Measurements from ENCODE around the gene ANXA4. TPM values are rescaled to one million over a fixed set of nuclear protein-coding genes. Genes with fewer than 3 reads are reported as not detected.
"Not testable (repeated sequence)": the region's sequence is repeated elsewhere in the genome, so short reads cannot be mapped to it uniquely, and the experiment has no call there.

Gene ANXA4
- total RNA-seq, 1 experiment from 2014 or later: 18.2 TPM

DNA sequence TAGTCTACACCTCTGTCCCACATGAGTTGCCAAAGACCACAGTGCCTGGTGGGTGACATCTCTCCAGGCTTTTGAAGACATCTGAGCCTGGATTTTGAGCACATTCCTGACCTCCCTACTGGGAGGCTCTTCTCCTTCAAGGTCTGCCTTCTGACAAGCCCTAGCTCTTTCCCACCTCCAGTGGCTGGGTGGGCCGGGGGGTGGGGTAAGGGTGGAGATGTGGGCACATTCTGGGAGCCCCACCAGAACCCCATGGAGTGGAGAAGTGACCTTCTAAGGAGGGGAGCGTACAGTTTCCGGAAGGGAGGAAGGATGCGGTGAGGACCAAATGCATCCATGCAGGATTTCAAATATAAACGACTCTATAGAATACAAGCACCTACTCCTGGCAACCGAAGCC, 27.9 kb upstream of the ANXA4 start:
- Histone ChIP-seq H3K4me3 (no peak overlapping the region), H3K36me3 (no peaks in the 10 kb centered on the region), H3K4me1 (replicated peaks) (peaks cover 55% of the 10 kb centered on the region), H3K27ac (no peak overlapping the region), H3K9me3 (replicated peaks) (no peaks in the 10 kb centered on the region), H3K27me3 (replicated peaks) (no peaks in the 10 kb centered on the region)
- DNase-seq (ENCODE audit: low read depth in 1 of 2, low spot score in 2 of 2): no peak

DNA sequence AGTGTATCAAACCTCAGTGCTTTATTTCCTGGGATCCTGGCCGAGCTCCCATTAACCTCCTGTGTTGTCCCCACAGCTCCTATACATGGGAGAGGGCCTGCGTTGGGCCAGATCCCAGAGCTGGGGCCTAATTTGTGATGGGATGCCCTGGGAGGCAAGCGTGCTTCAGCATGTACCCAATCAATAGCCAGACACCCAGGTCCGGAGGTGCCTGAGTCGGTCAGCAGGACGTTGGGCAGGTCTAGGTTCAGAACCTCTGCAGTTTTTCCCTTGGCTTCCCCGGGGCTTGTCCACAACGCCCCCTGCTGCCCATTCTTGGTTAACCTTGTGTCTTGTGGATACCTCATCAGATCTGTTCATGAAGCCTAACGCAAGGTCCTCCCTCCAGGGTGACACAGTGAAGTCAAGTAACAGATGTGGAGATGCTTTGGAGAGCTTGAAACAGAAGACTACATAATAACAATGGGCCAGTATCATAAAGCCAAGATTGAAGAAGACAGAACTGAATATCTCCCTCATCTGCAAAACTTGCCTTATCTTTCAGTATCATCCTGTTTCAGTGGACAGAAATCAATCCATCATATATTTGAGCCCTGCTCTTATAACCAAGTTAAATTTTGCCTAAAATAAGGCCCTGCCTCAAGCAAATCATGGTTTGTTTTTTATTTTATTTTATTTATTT, 27.3 kb upstream of the ANXA4 start:
- not testable (repeated sequence) for H3K9me3 ChIP-seq (replicated peaks); H3K36me3 ChIP-seq; H3K27ac ChIP-seq; H3K4me3 ChIP-seq; H3K27me3 ChIP-seq (replicated peaks)
- DNase-seq (ENCODE audit: low read depth in 1 of 2, low spot score in 2 of 2): peak; percentile 71 to 84
- peaks cover 48% of the 10 kb centered on the region for H3K4me1 ChIP-seq (replicated peaks)

DNA sequence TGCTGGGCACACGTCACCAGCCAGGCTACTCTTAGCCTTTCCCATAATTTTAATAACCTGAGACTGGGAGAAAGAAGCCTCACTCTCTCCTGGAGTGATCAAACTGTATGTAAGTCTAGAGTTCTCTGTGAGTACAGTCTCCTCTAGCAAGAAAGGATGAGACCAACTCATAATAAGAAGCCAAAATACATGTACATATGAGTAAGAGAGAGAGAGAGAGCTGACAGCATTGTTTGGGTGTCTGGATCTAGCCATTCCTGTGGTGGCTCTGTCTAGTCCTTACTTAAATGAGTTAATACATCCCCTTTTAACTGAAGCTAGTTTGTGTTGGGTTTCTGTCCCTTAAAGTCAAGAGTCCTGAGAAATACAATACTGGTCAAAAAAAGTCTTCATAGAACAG, 26.0 kb upstream of the ANXA4 start:
- Histone ChIP-seq H3K36me3 (no peaks in the 10 kb centered on the region), H3K9me3 (replicated peaks) (no peaks in the 10 kb centered on the region), H3K27me3 (replicated peaks) (no peaks in the 10 kb centered on the region), H3K4me1 (replicated peaks) (peaks cover 43% of the 10 kb centered on the region), H3K4me3 (no peak overlapping the region), H3K27ac (no peak overlapping the region)
- no peak for DNase-seq (ENCODE audit: low read depth in 1 of 2, low spot score in 2 of 2)

DNA sequence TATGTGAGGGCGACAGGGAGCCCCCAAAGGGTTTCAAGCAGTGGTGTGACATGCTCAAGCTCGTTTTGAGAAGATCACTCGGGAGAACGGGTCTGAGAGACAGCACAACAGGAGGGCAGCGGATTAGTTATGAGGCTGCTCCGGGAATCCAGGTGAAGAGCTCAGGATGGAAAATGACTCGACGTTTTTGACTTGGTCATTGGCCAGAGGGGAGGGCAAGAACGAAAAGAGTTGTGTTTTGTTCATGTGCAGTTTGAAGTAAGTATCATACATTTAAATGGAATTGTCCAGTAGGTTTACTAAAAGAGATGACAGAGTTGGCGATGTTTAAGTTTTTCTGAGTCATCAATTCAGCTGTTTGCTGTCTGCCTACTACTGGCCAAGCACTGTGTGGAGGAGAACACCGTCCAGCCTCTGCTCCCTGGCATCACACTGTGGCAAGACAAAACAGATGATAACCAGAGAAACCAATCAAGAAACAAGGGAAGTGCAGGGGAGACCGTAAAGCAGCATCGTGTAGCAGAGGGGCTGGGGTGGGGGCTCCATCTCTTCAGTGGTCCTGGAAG, 25.3 kb upstream of the ANXA4 start:
- Histone ChIP-seq H3K4me3 (no peak overlapping the region), H3K27ac (no peak overlapping the region), H3K4me1 (replicated peaks) (peaks cover 41% of the 10 kb centered on the region), H3K27me3 (replicated peaks) (no peaks in the 10 kb centered on the region), H3K36me3 (no peaks in the 10 kb centered on the region), H3K9me3 (replicated peaks) (no peaks in the 10 kb centered on the region)
- DNase-seq (ENCODE audit: low read depth in 1 of 2, low spot score in 2 of 2): peak in 1 of 2 experiments; percentile 30

DNA sequence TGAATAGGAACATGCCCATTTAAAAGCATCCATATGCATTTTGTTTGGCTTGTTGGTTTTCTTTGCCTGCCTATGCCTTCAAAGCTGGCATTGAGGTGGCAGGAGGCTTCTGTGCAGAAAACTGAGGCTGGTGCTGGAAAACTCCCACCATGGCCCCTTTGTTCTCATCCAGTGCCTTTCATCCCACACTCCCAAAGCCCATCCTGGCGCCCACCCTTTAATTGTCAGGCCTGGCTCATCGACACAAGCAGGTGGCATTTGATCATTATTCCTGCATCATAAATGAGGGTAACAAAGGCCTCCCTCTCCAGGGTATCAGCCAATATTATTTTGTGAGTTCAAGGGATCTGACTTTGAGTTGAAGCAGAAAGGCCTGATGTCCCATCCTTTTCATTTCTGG, 24.7 kb upstream of the ANXA4 start:
- Histone ChIP-seq H3K9me3 (replicated peaks) (no peaks in the 10 kb centered on the region), H3K4me3 (no peak overlapping the region), H3K36me3 (no peaks in the 10 kb centered on the region), H3K27me3 (replicated peaks) (no peaks in the 10 kb centered on the region), H3K4me1 (replicated peaks) (peaks cover 36% of the 10 kb centered on the region), H3K27ac (no peak overlapping the region)
- no peak for DNase-seq (ENCODE audit: low read depth in 1 of 2, low spot score in 2 of 2)

DNA sequence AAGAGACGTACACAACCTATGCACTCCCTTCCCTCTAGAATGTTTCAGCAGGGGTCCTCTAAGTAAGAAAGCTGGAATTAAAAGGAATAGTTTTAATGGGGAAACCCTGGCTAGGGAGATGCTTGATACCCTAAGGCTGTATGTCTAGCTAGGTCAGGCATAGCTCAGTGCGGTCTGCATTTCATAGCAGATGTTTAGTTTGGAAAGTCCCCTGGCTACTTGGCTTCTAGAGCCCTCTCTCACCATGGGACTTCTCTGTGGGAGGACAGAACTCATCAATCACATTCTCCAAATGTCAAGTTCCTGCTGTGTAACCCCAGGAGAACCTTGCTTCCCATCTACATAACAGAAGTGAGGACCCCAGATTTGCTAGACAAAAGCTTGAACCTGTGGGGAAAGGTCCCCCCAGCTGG, 24.1 kb upstream of the ANXA4 start:
- H3K27ac ChIP-seq: no peak overlapping the region
- H3K27me3 ChIP-seq (replicated peaks): no peaks in the 10 kb centered on the region
- no peak for DNase-seq (ENCODE audit: low read depth in 1 of 2, low spot score in 2 of 2)
- H3K9me3 ChIP-seq (replicated peaks): no peaks in the 10 kb centered on the region
- no peaks in the 10 kb centered on the region for H3K36me3 ChIP-seq
- no peak overlapping the region for H3K4me3 ChIP-seq
- peaks cover 29% of the 10 kb centered on the region for H3K4me1 ChIP-seq (replicated peaks)

DNA sequence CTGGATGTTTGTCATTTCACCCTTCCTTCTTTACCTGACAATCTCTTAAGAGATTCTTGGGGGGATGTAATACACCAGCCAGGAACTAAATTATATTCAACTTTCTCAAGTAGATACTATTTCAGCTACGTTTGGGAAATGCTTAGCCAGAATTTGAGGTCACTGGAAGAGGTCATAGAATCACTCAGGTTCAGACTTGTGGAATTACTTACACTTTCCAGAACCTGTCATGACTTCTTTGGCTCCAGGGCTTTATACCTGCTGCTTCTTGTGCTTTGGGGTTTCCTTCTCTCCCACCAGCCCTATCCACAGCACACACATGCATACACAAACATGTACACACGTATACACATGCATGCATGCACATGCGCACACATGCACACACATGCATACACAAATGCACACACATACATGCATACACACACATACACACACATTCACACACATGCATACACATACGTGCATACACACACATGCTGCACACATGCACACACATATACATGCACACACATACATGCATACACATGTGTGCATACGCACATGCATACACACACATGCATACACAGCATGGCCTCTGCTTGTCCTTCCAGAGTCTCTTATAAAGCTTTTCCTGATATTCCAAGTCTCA, 23.5 kb upstream of the ANXA4 start:
- H3K27ac ChIP-seq: no peak overlapping the region
- no peak for DNase-seq (ENCODE audit: low read depth in 1 of 2, low spot score in 2 of 2)
- no peaks in the 10 kb centered on the region for H3K36me3 ChIP-seq
- H3K4me3 ChIP-seq: no peak overlapping the region
- H3K4me1 ChIP-seq (replicated peaks): peaks cover 24% of the 10 kb centered on the region
- no peaks in the 10 kb centered on the region for H3K27me3 ChIP-seq (replicated peaks)
- no peaks in the 10 kb centered on the region for H3K9me3 ChIP-seq (replicated peaks)

DNA sequence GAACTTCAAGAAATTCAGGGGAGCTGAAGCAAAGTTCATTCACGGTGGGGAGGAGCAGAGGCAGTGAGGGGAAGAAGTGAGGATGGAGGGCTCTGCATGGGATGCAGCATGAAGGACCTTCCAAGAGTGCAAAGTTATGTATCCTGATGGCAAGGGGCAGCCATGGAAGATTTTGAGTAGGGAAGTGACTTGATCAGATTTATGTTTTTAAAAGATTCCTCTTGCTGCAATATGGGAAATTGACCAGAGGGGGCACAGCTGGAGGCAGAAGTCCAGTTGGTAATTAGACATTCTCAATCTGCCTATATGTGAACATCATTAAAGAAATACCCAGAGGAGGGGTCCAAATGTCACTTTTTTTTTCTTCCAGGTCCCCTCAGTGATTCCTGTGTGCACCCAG, 21.5 kb upstream of the ANXA4 start:
- DNase-seq (ENCODE audit: low read depth in 1 of 2, low spot score in 2 of 2): no peak
- Histone ChIP-seq H3K36me3 (no peaks in the 10 kb centered on the region), H3K4me3 (no peak overlapping the region), H3K4me1 (replicated peaks) (peaks cover 21% of the 10 kb centered on the region), H3K27me3 (replicated peaks) (no peaks in the 10 kb centered on the region), H3K27ac (no peak overlapping the region), H3K9me3 (replicated peaks) (no peaks in the 10 kb centered on the region)

DNA sequence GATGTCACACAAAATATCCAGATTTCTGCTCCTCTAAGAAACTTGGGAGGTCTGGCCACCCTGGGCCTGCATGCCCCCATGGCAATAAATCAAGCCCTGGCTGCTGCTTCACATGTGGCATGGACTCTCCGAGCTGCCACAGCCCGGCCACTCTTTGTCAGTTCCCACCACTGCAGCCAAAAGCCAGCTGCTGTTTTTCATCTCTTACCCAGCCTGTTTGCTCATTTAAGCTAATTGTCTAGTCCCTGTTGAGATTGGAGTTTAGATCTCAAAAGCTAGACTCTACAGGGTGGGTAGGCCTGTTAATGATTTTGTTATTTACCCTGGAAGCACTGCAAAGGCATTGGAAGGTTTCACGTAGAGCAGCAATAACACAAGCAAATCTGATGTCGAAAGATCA, 20.9 kb upstream of the ANXA4 start:
- no peak overlapping the region for H3K27ac ChIP-seq
- no peaks in the 10 kb centered on the region for H3K27me3 ChIP-seq (replicated peaks)
- no peak overlapping the region for H3K4me3 ChIP-seq
- no peaks in the 10 kb centered on the region for H3K36me3 ChIP-seq
- no peak for DNase-seq (ENCODE audit: low read depth in 1 of 2, low spot score in 2 of 2)
- H3K9me3 ChIP-seq (replicated peaks): no peaks in the 10 kb centered on the region
- H3K4me1 ChIP-seq (replicated peaks): peaks cover 21% of the 10 kb centered on the region

DNA sequence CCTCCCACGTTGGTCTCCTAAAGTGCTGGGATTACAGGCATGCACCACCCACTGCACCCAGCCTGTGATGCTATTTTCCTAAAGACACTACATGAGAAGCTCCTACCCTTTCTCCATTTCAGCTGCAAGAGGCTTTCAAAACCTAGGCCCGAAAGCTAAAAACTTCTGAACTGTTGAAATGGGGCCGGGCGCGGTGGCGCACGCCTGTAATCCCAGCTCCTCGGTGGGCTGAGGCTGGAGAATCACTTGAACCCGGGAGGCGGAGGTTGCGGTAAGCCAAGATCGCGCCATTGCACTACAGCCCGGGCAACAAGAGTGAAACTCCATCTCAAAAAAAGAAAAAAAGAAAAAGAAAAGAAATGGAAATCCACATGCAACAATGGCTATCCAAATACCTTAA, 18.1 kb upstream of the ANXA4 start:
- H3K9me3 ChIP-seq (replicated peaks): no peaks in the 10 kb centered on the region
- H3K4me1 ChIP-seq (replicated peaks): peaks cover 12% of the 10 kb centered on the region
- no peaks in the 10 kb centered on the region for H3K36me3 ChIP-seq
- H3K4me3 ChIP-seq: no peak overlapping the region
- no peak overlapping the region for H3K27ac ChIP-seq
- DNase-seq (ENCODE audit: low read depth in 1 of 2, low spot score in 2 of 2): no peak
- H3K27me3 ChIP-seq (replicated peaks): no peaks in the 10 kb centered on the region

DNA sequence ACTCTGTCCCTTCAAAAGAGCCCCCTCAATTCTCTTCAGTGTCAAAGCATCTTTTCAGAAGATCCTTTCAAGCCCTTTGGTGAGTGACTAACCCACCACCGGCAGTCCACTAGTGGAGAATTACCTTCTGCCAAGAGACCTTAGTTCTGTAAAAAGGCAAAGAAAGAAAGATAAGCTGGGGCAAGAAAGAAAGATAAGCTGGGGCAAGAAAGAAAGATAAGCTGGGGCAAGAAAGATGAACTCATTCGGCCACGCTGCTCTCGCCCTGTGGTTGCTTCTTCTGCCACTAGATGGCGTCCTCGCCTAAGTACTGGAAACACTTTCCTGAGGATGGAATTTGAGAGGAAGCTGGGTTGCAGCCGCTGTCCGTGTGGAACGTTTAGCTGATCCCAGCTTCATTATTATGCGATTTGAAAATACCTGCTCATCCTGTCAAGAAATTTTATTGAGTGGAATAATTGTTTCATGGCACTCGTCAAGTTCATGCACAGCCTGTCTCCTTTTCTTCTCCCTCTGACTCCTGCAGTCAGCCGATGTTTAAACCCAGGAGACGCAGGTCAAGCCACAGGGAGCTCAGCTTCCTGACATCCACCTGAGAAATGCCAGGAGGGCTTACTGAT, 17.3 kb upstream of the ANXA4 start:
- H3K27me3 ChIP-seq (replicated peaks): no peaks in the 10 kb centered on the region
- no peaks in the 10 kb centered on the region for H3K36me3 ChIP-seq
- DNase-seq (ENCODE audit: low read depth in 1 of 2, low spot score in 2 of 2): peak; percentile 80 to 84
- no peak overlapping the region for H3K27ac ChIP-seq
- H3K4me1 ChIP-seq (replicated peaks): peaks cover 12% of the 10 kb centered on the region
- no peak overlapping the region for H3K4me3 ChIP-seq
- H3K9me3 ChIP-seq (replicated peaks): no peaks in the 10 kb centered on the region

DNA sequence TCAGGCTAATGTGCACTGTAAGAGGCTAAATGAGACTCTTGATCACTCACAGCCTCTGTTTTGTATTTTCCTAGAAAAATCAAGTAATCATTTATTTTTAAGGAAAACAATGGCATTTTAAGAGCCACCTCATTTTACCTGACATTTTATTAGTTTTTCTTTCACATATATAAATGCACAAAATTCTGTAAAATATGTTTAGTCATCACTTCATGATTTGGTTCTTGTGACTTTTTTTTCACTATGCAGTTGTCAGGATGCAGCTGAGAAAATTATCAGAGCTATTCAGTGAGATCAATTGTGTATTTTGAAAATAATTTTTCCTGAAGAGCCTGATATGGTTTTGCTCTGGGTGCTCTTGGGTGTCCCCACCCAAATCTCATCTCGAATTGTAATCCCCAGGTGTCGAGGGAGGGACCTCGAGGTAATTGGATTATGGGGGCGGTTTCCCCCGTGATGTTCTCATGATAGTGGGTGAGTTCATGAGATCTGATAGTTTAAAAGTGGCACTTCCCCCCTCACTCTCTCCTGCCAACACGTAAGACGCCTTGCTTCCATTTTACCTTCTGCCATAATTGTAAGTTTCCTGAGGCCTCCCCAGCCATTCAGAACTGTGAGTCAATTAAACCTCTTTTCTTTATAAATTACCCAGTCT, 16.1 kb upstream of the ANXA4 start:
- Histone ChIP-seq H3K4me1 (replicated peaks) (peaks cover 6% of the 10 kb centered on the region), H3K27ac (no peak overlapping the region), H3K27me3 (replicated peaks) (no peaks in the 10 kb centered on the region), H3K36me3 (no peaks in the 10 kb centered on the region), H3K4me3 (no peak overlapping the region), H3K9me3 (replicated peaks) (no peaks in the 10 kb centered on the region)
- DNase-seq (ENCODE audit: low read depth in 1 of 2, low spot score in 2 of 2): no peak

DNA sequence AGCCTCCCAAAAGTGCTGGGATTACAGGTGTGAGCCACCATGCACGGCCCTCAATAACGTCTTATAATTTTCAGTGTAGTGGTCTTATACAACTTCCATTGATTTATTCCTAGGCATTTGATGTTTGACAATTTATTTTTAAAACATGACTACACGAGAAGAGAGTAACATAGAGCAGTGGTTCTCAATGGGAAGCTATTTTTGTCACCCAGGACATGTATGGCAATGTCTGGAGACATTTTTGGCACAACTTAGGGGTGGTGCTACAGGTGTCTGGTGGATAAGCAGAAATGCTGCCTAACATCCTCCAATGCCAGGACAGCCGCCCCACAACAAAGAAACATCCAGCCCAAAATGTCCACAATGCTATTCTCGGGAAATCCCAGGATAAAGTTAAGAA, 12.7 kb upstream of the ANXA4 start:
- H3K27ac ChIP-seq: no peak overlapping the region
- no peaks in the 10 kb centered on the region for H3K27me3 ChIP-seq (replicated peaks)
- H3K36me3 ChIP-seq: no peaks in the 10 kb centered on the region
- no peaks in the 10 kb centered on the region for H3K9me3 ChIP-seq (replicated peaks)
- DNase-seq (ENCODE audit: low read depth in 1 of 2, low spot score in 2 of 2): no peak
- no peak overlapping the region for H3K4me3 ChIP-seq
- no peaks in the 10 kb centered on the region for H3K4me1 ChIP-seq (replicated peaks)

DNA sequence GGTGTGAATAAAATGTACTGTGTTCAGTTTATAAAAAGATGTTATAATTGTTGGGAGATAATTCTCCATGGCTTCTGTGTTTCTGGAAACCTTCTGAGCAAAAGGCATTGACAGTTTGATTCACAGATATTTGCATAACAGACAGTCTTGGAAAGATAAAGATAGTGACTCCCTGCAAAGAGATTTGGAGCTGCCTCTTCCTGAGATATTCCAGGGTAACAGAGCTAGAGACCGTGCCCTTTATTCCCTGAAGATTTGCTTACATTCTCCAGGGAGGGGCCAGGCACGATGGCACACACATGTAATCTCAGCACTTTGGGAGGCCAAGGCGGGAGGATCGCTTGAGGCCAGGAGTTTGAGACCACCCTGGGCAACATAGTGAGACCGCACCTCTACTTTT, 12.2 kb upstream of the ANXA4 start:
- Histone ChIP-seq H3K36me3 (no peaks in the 10 kb centered on the region), H3K4me3 (no peak overlapping the region), H3K9me3 (replicated peaks) (no peaks in the 10 kb centered on the region), H3K27me3 (replicated peaks) (no peaks in the 10 kb centered on the region), H3K27ac (no peak overlapping the region), H3K4me1 (replicated peaks) (no peaks in the 10 kb centered on the region)
- DNase-seq (ENCODE audit: low read depth in 1 of 2, low spot score in 2 of 2): no peak
